ENCODE results near the gene OBP2B. TPM values are rescaled to one million over a fixed set of nuclear protein-coding genes. Genes with fewer than 3 reads are reported as not detected.
"Not testable (repeated sequence)": the region's sequence is repeated elsewhere in the genome, so short reads cannot be mapped to it uniquely, and the experiment has no call there.

The OBP2B gene
- polyA plus RNA-seq, 3 donors, result not detected

DNA sequence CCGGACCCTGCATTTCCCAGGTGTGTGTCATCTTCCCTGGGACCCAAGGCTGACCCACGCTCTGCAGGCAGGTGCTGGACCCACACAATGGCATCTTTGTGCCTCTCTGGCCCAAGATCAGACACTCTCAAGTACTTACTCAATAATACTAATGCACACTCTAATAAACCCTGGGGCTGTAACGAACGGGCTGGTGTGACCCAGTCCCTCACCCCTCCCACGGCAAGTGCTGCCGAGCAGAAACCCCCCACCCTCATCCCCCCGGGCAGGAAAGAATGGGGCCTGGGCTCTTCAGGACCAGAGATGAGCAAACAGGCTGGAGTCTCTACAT, 1.1 kb upstream of the OBP2B start:
- no peaks in the 10 kb centered on the region for H3K9me3 ChIP-seq (replicated peaks in 1 of 2; ENCODE audit: control insufficient read depth in 1 of 2, insufficient read depth in 1 of 2, low read length in 2 of 2)
- no peak overlapping the region for H3K9ac ChIP-seq (ENCODE audit: insufficient read depth, low read length, poor library complexity, severe bottlenecking)
- no peaks in the 10 kb centered on the region for H3K4me1 ChIP-seq (ENCODE audit: control insufficient read depth in 1 of 2, insufficient read depth in 2 of 2, low read length in 2 of 2)
- no peak for DNase-seq
- H2AFZ ChIP-seq (ENCODE audit: insufficient read depth, low read depth, low read length, poor library complexity, severe bottlenecking), result no peak overlapping the region
- H4K20me1 ChIP-seq (ENCODE audit: insufficient read depth, low read length), result no peaks in the 10 kb centered on the region
- TF ChIP-seq, protein P1, sequence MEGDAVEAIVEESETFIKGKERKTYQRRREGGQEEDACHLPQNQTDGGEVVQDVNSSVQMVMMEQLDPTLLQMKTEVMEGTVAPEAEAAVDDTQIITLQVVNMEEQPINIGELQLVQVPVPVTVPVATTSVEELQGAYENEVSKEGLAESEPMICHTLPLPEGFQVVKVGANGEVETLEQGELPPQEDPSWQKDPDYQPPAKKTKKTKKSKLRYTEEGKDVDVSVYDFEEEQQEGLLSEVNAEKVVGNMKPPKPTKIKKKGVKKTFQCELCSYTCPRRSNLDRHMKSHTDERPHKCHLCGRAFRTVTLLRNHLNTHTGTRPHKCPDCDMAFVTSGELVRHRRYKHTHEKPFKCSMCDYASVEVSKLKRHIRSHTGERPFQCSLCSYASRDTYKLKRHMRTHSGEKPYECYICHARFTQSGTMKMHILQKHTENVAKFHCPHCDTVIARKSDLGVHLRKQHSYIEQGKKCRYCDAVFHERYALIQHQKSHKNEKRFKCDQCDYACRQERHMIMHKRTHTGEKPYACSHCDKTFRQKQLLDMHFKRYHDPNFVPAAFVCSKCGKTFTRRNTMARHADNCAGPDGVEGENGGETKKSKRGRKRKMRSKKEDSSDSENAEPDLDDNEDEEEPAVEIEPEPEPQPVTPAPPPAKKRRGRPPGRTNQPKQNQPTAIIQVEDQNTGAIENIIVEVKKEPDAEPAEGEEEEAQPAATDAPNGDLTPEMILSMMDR (IDR thresholded peaks at IDR 0.05), result no peak
- WGBS (ENCODE audit: insufficient coverage), result 90% methylated on average over 3 of the region's 7 CpGs
- Mint-ChIP-seq H3K27me3 (ENCODE audit: low read depth in 3 of 3) (peaks cover 5 to 21% (median 5%) of the 10 kb centered on the region in 3 donors), H3K27ac (no peak overlapping the region), H3K9me3 (peaks cover 5 to 14% (median 12%) of the 10 kb centered on the region in 7 donors), H3K36me3 (no peaks in the 10 kb centered on the region), H3K4me3 (peak overlapping the region in 1 of 2 donors; percentile 26), H3K4me1 (no peaks in the 10 kb centered on the region)
- no peak overlapping the region for H3K4me2 ChIP-seq (replicated peaks; ENCODE audit: extremely low read depth, low read length, poor library complexity, severe bottlenecking)
- intact Hi-C loops (cut with micrococcal nuclease), result no loop called here
- H3K79me2 ChIP-seq (ENCODE audit: insufficient read depth, low read length), result no peaks in the 10 kb centered on the region
- no peak overlapping the region for H3K4me3 ChIP-seq (replicated peaks in 1 of 3; ENCODE audit: low read depth in 2 of 3, low read length in 3 of 3)
- no peaks in the 10 kb centered on the region for H3K36me3 ChIP-seq (replicated peaks in 1 of 2; ENCODE audit: control insufficient read depth in 1 of 2, insufficient read depth in 2 of 2, low read length in 2 of 2)
- no peak overlapping the region for H3K27ac ChIP-seq (ENCODE audit: low read depth in 1 of 2, low read length in 2 of 2)
- no peaks in the 10 kb centered on the region for H3K27me3 ChIP-seq (ENCODE audit: control insufficient read depth in 2 of 2, insufficient read depth in 2 of 2, low read length in 2 of 2)

DNA sequence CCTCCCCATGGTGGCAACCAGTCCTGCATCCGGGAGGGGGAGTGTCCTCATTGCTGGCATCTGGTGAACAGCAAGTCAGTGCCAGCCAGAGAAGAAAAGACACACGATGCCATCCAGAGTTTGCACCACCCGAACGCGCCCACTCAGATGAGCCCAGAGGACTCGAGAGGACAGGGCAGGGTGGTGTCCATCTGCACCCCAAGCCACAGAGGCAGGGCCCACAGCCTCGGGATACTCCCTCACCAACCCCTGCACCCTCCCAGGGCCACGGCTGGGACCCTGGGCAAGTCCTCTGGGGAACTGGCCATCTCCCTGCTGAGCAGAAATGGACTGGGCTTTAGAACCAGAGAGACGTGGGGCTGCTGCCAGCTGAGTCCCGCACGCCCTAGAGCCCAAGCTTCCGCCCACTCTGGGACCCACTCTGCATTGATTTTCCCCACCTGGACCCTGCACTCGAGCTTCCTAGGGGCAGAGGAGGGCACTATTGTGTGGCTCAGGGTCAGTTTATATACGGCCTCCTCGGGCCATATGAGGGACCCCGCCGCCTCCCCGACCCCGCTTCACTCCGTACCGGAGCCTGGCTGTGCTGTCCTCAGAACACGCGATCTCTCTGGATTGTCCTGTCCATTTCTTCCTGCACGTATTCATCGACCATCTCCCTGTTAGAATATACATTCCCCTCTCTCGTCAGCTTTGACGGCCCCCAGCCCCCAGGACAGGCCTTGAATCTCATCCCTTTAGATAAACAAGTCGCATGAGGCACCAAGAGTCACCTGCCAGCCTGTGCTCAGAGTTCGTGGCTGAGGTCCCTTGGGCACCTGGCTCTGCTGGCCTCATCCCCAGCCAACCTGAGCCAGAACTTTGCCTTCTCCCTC, 514 bp upstream of the OBP2B start:
- Mint-ChIP-seq H3K27ac (peak overlapping the region in 2 of 7 donors; percentile 1 to 3), H3K27me3 (ENCODE audit: low read depth in 3 of 3) (peaks cover 5 to 16% (median 5%) of the 10 kb centered on the region in 3 donors)
- H3K4me3 Mint-ChIP-seq; H3K36me3 Mint-ChIP-seq; intact Hi-C loops (cut with micrococcal nuclease); H3K27me3 ChIP-seq (ENCODE audit: control insufficient read depth in 2 of 2, insufficient read depth in 2 of 2, low read length in 2 of 2); H4K20me1 ChIP-seq (ENCODE audit: insufficient read depth, low read length); H3K36me3 ChIP-seq (replicated peaks in 1 of 2; ENCODE audit: control insufficient read depth in 1 of 2, insufficient read depth in 2 of 2, low read length in 2 of 2); H3K9me3 ChIP-seq (replicated peaks in 1 of 2; ENCODE audit: control insufficient read depth in 1 of 2, insufficient read depth in 1 of 2, low read length in 2 of 2); DNase-seq; H3K4me1 Mint-ChIP-seq; H3K79me2 ChIP-seq (ENCODE audit: insufficient read depth, low read length); H3K9me3 Mint-ChIP-seq; H2AFZ ChIP-seq (ENCODE audit: insufficient read depth, low read depth, low read length, poor library complexity, severe bottlenecking); H3K4me2 ChIP-seq (replicated peaks; ENCODE audit: extremely low read depth, low read length, poor library complexity, severe bottlenecking); H3K27ac ChIP-seq (ENCODE audit: low read depth in 1 of 2, low read length in 2 of 2); H3K9ac ChIP-seq (ENCODE audit: insufficient read depth, low read length, poor library complexity, severe bottlenecking); H3K4me3 ChIP-seq (replicated peaks in 1 of 3; ENCODE audit: low read depth in 2 of 3, low read length in 3 of 3); H3K4me1 ChIP-seq (ENCODE audit: control insufficient read depth in 1 of 2, insufficient read depth in 2 of 2, low read length in 2 of 2): not testable (repeated sequence)
- whole genome bisulfite sequencing (ENCODE audit: insufficient coverage), result 93% methylated on average over 29 of the region's 29 CpGs

GRCh38 chr9:133208171-133208879, 725 bp downstream of the OBP2B start:
- H3K9me3 Mint-ChIP-seq; H3K4me1 Mint-ChIP-seq; DNase-seq; intact Hi-C loops (cut with micrococcal nuclease); H3K27ac Mint-ChIP-seq; H2AFZ ChIP-seq (ENCODE audit: insufficient read depth, low read depth, low read length, poor library complexity, severe bottlenecking); H3K4me3 Mint-ChIP-seq; H3K36me3 ChIP-seq (replicated peaks in 1 of 2; ENCODE audit: control insufficient read depth in 1 of 2, insufficient read depth in 2 of 2, low read length in 2 of 2); H3K9ac ChIP-seq (ENCODE audit: insufficient read depth, low read length, poor library complexity, severe bottlenecking); H3K79me2 ChIP-seq (ENCODE audit: insufficient read depth, low read length); H4K20me1 ChIP-seq (ENCODE audit: insufficient read depth, low read length); H3K36me3 Mint-ChIP-seq; H3K27ac ChIP-seq (ENCODE audit: low read depth in 1 of 2, low read length in 2 of 2); H3K4me2 ChIP-seq (replicated peaks; ENCODE audit: extremely low read depth, low read length, poor library complexity, severe bottlenecking); H3K4me3 ChIP-seq (replicated peaks in 1 of 3; ENCODE audit: low read depth in 2 of 3, low read length in 3 of 3); H3K27me3 ChIP-seq (ENCODE audit: control insufficient read depth in 2 of 2, insufficient read depth in 2 of 2, low read length in 2 of 2); H3K27me3 Mint-ChIP-seq (ENCODE audit: low read depth in 3 of 3); H3K9me3 ChIP-seq (replicated peaks in 1 of 2; ENCODE audit: control insufficient read depth in 1 of 2, insufficient read depth in 1 of 2, low read length in 2 of 2); H3K4me1 ChIP-seq (ENCODE audit: control insufficient read depth in 1 of 2, insufficient read depth in 2 of 2, low read length in 2 of 2): not testable (repeated sequence)
- 100% methylated on average over 3 of the region's 16 CpGs for WGBS (ENCODE audit: insufficient coverage)
